Activated T-cell treated with anti-CD3 and anti-CD28 coated beads for 4 hours (primary cell): ENCODE measurements around the gene ATP2B2.
"Not testable (repeated sequence)": the region's sequence is repeated elsewhere in the genome, so short reads cannot be mapped to it uniquely, and the experiment has no call there.

ENCODE experiments used
- DNase-seq: peaks from one replicate; pipeline ENCODE4 v3.0.0-alpha.2; 2020

Gene ATP2B2

GRCh38 chr3:10317311-10317960 lies 187.9 kb downstream of the ATP2B2 start:
- no peak for DNase-seq

- DNase-seq: no peak
Measured at GRCh38 chr3:10315771-10316344, 189.5 kb downstream of the ATP2B2 start.

GRCh38 chr3:10315101-10315500 lies 190.3 kb downstream of the ATP2B2 start:
- DNase-seq: no peak

GRCh38 chr3:10312861-10313260 lies 192.5 kb downstream of the ATP2B2 start:
- no peak for DNase-seq

- no peak for DNase-seq
Measured at GRCh38 chr3:10312391-10312790, 193.0 kb downstream of the ATP2B2 start.

GRCh38 chr3:10311710-10312109 lies 193.7 kb downstream of the ATP2B2 start:
- DNase-seq: no peak

- DNase-seq: no peak
Measured at GRCh38 chr3:10310578-10310977, 194.8 kb downstream of the ATP2B2 start.

GRCh38 chr3:10309736-10310135 lies 195.7 kb downstream of the ATP2B2 start:
- no peak for DNase-seq

- no peak for DNase-seq
Measured at GRCh38 chr3:10308678-10309077, 196.7 kb downstream of the ATP2B2 start.

- DNase-seq: no peak
Measured at GRCh38 chr3:10306156-10306555, 199.2 kb downstream of the ATP2B2 start.

GRCh38 chr3:10305331-10305902 lies 200.0 kb downstream of the ATP2B2 start:
- no peak for DNase-seq

GRCh38 chr3:10304905-10305304 lies 200.5 kb downstream of the ATP2B2 start:
- DNase-seq: no peak

GRCh38 chr3:10303785-10304184 lies 201.6 kb downstream of the ATP2B2 start:
- no peak for DNase-seq

GRCh38 chr3:10303105-10303504 lies 202.3 kb downstream of the ATP2B2 start:
- DNase-seq: no peak

- no peak for DNase-seq
Measured at GRCh38 chr3:10300087-10300486, 205.3 kb downstream of the ATP2B2 start.

GRCh38 chr3:10299679-10300078 lies 205.7 kb downstream of the ATP2B2 start:
- DNase-seq: no peak

- DNase-seq: no peak
Measured at GRCh38 chr3:10299175-10299574, 206.2 kb downstream of the ATP2B2 start.

- DNase-seq: not testable (repeated sequence)
Measured at GRCh38 chr3:10298064-10298463, 207.3 kb downstream of the ATP2B2 start.

- DNase-seq: no peak
Measured at GRCh38 chr3:10294030-10294586, 211.3 kb downstream of the ATP2B2 start.

GRCh38 chr3:10292505-10293419 lies 212.6 kb downstream of the ATP2B2 start, which contains the start of gene GHRL:
Gene GHRL, minus strand, starts transcription at chr3:10292947. Its CDS starts 2,767 bp downstream, at chr3:10290180.
- no peak for DNase-seq

GRCh38 chr3:10291641-10292040 lies 213.7 kb downstream of the ATP2B2 start:
- DNase-seq: no peak

- no peak for DNase-seq
Measured at GRCh38 chr3:10290481-10291176, 214.8 kb downstream of the ATP2B2 start.
